Stimulated activated CD8-positive, alpha-beta memory T cell treated with anti-CD3 and anti-CD28 coated beads, Interleukin-4, amount 100 ng/mL, for 4 hours (primary cell): ENCODE measurements around the gene NPFFR1.

Experiments used
- DNase-seq, 2 donors: peaks; one replicate each; pipeline ENCODE4 v3.0.0-alpha.2; 2020; ENCODE audit warnings: low read depth in 2 of 2, low spot score in 1 of 2

NPFFR1 gene

DNA sequence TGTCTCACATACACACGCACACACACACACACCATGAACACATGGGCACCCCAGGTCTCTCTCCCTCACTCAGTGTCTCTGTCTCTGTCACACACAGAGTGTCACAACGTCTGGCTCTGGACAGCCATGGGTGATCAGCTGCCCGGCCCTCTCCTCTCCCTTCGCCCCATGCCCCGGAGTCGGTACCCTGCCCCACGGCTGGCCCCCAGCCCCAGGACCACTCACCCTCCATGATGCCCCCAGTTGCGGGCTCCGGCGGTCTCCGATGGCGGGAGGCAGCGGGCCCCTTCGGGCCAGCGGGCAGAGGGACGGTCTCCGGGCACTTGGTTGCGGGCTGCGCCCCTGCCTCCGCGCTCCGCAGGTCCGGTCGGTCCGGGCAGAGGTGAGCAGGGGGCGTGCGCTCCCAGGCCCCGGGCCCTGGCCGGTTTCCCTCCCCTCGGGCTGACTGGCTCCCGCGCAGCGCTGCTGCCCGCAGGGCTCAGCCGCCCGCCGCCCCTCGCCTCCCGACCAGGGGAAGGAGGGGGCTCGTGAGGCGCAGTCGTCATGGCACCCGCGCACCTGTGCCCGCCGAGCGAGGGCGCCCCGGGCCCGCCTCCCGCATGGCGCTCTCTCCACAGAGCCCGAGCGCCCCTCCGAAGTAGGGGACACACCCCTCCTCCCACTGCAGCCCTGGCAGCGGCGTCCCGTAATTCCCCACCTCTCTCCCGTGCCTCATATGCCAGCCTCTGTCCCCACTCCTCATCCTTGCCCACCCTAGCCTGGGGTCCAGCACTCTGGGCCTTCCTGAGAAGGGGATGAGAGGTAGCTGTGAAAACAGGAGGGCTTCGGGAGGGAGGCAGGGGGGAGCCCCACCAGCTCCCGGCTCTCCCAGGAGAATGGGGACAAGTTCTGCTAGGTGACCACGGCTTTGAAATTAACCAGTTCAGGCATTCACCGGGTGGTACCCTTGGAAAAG is at the start of gene NPFFR1:
Gene NPFFR1, minus strand, starts transcription at position 560 of the 955 bp plus-strand sequence. Its CDS starts 328 bp downstream, at position 232.
- no peak for DNase-seq

DNA sequence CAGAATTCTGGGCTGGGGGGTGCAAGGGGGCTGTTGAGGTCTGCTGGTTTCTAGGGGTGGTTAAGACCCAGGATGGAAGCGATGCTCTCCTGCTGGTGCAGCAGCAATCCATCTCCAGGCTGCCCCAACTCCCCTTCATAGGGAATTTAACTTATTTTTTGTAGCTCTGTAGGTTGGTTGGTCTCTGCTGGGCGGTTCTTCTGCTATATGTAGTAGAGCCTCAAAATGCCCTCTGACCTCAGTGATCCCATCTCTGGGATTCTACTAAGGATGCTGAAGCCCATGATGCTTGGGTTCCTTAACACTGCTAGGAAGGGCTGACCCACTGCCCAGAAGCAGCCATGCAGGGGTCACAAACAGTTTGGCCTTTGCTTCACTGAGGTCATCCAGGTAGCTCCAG is 49.5 kb upstream of the NPFFR1 start:
- no peak for DNase-seq

DNA sequence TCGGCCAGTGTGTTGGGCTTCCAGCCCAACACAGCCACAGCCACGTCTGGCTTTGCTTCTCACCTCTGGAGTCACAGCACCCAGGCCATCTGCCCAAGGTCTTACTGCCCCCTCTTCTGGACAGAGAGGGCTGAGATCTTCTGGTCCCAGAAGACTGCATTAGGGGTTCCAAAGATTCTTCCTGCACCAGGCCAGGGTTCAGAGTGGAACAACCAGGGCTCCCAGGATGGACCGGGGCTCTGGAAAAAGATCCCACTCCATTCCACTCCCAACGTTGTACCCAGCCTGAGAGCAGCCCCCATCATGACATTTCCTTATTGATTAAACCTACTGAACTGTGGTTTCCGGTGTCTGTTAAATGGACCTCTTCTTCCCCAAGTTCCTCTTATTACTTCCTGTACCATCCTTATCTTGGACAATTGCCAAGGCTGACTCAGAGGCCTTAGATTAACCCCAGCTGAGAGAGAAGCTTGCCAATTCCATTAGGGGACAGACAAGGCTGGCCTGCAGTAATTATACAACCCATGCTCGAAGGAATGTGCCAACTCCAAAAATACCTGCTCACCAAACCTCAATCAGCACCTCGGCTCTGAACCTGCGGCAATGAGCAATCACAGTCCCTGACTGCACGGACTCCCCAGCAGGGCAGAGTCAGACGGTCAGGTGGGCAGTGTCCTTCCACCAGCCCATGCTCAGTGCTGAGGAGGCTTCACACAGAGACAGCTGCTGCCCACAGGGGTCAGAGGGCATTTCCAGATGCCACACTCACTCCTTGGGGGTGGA is 47.9 kb upstream of the NPFFR1 start:
- DNase-seq, result no peak

DNA sequence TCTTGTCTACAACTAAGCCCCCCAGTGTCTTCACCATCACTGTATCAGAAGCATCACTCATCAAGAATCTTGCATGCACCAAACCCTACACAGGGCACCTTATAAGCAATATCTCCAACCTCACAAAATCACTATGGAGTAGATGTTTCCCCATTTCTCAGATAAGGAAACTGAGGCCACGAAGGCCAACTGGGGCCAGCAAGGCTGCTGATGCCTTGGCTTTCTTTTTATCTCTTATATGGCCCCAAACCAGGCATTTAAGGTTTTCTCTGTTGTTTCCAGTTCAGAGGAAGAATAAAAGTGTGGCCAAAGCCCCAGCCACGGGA is 47.3 kb upstream of the NPFFR1 start:
- DNase-seq, result no peak

DNA sequence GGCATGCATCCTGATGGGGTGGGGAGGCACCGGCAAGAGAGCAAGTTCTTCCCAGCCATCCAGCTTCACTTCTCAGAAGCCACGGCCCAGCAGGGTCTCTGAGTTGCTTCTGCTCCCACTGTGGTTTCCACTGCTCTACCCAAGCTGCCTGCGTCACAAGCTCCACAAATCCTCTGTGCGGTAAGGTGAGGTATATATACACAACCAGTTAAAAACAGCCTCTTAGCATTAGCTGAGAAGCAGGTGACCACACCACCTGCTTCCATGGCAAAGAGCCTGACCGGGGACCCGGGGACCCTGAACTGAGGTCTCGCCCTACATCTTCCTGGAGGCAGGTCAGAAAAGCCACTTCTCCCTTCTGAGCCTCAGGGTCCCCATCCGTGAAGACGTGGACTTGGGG is 46.9 kb upstream of the NPFFR1 start:
- DNase-seq, result no peak

GRCh38 chr10:70328967-70329366 is 45.2 kb upstream of the NPFFR1 start:
- DNase-seq, result no peak

- no peak for DNase-seq
Measured at GRCh38 chr10:70328018-70328417, 44.2 kb upstream of the NPFFR1 start.

DNA sequence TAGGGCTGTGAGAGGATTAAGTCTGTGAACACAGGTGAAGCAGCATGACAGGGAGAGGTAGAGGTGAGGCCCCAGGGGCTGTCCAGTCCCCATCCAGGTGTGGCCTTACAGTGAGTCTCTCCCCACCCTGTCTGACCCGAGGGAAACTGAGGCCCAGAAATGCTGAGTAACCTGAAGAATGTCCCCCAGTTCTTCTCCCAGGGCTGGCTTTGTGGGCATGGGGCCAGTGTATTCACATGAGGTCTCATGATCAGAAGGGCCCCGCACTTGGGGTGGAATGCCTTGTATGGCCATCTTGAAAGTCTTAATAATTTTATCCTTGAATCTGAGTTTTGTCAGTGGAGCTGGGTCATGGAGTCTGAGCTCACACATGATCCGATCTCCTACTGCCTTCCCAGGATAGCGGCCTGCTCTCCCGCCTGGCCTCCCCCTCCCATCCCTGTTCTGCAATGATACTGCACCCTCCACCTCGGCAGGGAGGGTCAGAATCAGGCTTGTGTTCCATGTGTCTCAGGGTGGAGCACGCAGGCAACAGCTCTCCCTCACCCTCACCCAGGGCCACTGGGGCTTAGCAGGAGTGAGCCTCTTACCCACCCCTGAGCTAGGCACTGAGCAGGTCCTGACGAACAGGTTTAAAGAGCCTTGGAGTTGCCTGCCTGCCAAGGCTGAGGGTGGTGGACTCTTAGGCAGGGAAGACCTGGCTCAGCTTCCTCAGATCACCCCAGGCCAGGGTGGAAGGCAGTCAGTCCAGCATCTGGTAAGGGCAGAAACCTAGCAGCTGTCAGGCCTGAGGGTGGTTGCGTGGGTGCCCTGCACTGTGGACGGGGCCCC is 41.4 kb upstream of the NPFFR1 start:
- DNase-seq, result no peak

GRCh38 chr10:70324339-70324861 is 40.6 kb upstream of the NPFFR1 start:
- no peak for DNase-seq

- no peak for DNase-seq
Measured at GRCh38 chr10:70323697-70324338, 40.0 kb upstream of the NPFFR1 start.

GRCh38 chr10:70323138-70323696 is 39.4 kb upstream of the NPFFR1 start:
- no peak for DNase-seq

GRCh38 chr10:70321897-70322890 is 38.4 kb upstream of the NPFFR1 start:
- no peak for DNase-seq

GRCh38 chr10:70321233-70321632 is 37.4 kb upstream of the NPFFR1 start:
- no peak for DNase-seq

DNA sequence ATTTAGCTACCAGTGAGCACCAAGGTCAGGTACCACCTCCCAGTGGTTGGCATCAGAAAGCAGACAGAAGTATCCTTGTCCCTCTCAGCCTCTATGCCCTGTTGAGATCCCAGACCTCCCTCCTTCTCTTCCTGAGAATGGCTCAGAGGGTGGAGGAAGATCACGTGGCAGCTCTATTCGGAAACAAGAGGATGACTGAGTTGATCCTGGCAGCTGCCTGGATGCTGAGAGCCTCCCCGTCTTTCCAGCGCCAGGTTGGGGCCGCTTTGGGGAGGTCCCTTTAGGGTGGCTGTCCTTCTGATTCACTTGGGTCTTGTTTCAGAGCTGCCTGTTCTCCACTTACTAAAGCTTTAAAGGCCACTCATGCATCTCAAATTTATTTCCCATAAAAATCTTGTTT is 36.9 kb upstream of the NPFFR1 start:
- no peak for DNase-seq

DNA sequence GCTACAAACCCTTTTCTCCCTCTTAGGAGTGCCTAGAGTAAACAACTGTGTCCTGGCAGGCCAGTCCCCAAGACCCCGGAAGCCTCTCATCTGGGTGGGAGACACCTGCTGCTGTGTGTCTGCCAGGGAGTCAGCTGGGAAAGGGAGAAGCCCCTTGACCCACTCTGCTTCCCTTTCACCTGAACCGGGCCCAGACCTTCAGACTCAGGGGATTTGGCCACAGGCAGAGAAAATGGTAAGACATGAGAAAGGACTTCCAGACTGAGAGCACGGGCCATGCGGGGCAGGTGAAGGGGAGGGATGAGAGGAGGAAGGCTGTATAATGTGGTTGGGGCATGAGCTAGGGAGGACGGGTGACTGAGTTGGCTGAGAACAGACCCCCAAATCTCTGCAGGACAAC is 36.0 kb upstream of the NPFFR1 start:
- no peak for DNase-seq

- no peak for DNase-seq
Measured at GRCh38 chr10:70319183-70319582, 35.4 kb upstream of the NPFFR1 start.

DNA sequence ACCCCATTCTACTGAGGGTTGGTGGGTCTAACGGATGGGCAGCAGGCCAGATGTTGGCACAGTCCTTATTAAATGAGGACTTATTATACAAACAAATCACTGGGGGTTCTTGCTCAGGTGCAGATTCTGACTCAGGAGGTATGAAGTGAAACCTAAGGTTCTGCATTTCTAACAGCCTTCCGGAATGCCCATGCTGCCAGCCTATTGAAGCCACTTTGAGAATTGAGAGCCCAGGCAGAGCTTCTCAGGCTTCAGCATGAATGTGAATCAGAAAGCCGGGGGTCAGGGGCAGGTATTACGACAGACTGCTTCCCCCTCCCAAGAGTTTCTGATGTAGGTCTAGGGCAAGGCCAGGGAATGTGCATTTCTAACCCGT is 34.1 kb upstream of the NPFFR1 start:
- no peak for DNase-seq

GRCh38 chr10:70317272-70317942 is 33.6 kb upstream of the NPFFR1 start:
- DNase-seq, result no peak

DNA sequence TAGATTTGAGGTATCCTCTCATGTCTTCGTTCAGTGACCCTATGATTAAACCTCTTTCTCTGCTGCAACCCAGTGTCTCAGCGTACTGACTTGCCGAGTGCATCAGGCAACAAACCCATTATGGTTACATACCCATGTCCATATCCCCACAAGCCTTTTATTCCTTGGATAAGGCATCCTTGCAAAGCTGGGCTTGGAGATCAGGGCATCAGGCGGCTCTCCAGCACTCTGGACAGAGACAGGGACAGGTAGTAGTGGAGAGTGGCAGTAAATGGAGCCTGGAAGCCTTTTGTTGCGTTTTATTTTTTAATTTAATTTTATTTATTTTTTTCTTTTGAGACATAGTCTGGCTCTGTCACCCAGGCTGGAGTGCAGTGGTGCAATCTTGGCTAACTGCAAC is 32.0 kb upstream of the NPFFR1 start:
- no peak for DNase-seq
